BLaER1 (cell line): Measurements from ENCODE around the gene SLC27A2.

Source experiments
- H3K27ac ChIP-seq: shearing (Covaris generic); formaldehyde crosslinking; 2 replicates; pipeline ENCODE4 v1.8.1; 2022
- H3K27me3 ChIP-seq: shearing (Covaris generic); formaldehyde crosslinking; 2 replicates; pipeline ENCODE4 v1.8.1; 2022
- H3K36me3 ChIP-seq: shearing (Covaris generic); formaldehyde crosslinking; 2 replicates; pipeline ENCODE4 v1.8.1; 2022
- H3K4me1 ChIP-seq: shearing (Covaris generic); formaldehyde crosslinking; 2 replicates; pipeline ENCODE4 v1.8.1; 2022
- H3K4me2 ChIP-seq: shearing (Covaris generic); formaldehyde crosslinking; 2 replicates; pipeline ENCODE4 v1.8.1; 2022
- H3K4me3 ChIP-seq: shearing (Covaris generic); formaldehyde crosslinking; 2 replicates; pipeline ENCODE4 v1.8.1; 2022
- H3K9ac ChIP-seq: shearing (Covaris generic); formaldehyde crosslinking; 2 replicates; pipeline ENCODE4 v1.8.1; 2022
- H3K9me3 ChIP-seq: shearing (Covaris generic); formaldehyde crosslinking; 2 replicates; pipeline ENCODE4 v1.8.1; 2022
- H4K20me1 ChIP-seq: shearing (Covaris generic); formaldehyde crosslinking; 2 replicates; pipeline ENCODE4 v1.8.1; 2022
- Cebpa-rat ChIP-seq: shearing (Covaris generic); IDR thresholded peaks from 2 replicates; pipeline ENCODE4 v1.8.1; 2022

Gene SLC27A2

GRCh38 chr15:50189633-50190032, 7.6 kb downstream of the SLC27A2 start:
- H3K9ac ChIP-seq = peak overlapping the region; percentile 53; the same call in 1 of the 2 replicates
- H3K4me3 ChIP-seq = peak overlapping the region; percentile 27; the same call in 1 of the 2 replicates
- no peak for TF ChIP-seq Cebpa-rat
- H3K27ac ChIP-seq = peak overlapping the region; percentile 78
- peaks cover 84% of the 10 kb centered on the region for H3K4me1 ChIP-seq
- H3K4me2 ChIP-seq = peak overlapping the region; percentile 96
- H3K9me3 ChIP-seq = no peaks in the 10 kb centered on the region
- H4K20me1 ChIP-seq = no peaks in the 10 kb centered on the region
- peaks cover 36% of the 10 kb centered on the region for H3K36me3 ChIP-seq
- H3K27me3 ChIP-seq = no peaks in the 10 kb centered on the region

DNA sequence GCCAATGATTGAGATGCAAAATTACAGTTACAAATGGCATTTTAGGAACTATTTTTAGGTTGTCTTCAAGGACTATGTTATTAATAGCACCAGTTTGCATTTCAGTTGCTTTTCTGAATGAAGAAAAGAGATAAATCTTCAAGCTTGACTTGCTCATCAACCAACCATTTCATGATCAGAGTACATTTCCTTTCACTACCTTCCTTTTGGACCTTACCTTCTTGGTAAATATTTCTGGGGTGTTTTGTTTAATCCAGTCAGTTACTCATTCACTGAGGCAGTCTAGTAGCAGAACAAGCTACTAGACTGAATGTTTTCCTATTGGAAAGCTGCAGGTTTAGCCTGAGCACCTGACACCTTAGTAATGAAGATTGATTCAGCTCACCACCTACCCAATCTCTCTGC, 8.2 kb downstream of the SLC27A2 start:
- Histone ChIP-seq H3K4me2 (peak overlapping the region; percentile 96), H3K9ac (peak overlapping the region; percentile 53; the same call in 1 of the 2 replicates), H3K9me3 (no peaks in the 10 kb centered on the region), H3K27me3 (no peaks in the 10 kb centered on the region), H3K4me1 (peaks cover 78% of the 10 kb centered on the region), H4K20me1 (no peaks in the 10 kb centered on the region), H3K4me3 (peak overlapping the region; percentile 27; the same call in 1 of the 2 replicates), H3K27ac (peak overlapping the region; percentile 78), H3K36me3 (peaks cover 41% of the 10 kb centered on the region)
- no peak for TF ChIP-seq Cebpa-rat

- no peaks in the 10 kb centered on the region for H3K9me3 ChIP-seq
- H3K4me2 ChIP-seq = peak overlapping the region; percentile 96
- peak overlapping the region; percentile 53; the same call in 1 of the 2 replicates for H3K9ac ChIP-seq
- peak overlapping the region; percentile 27; the same call in 1 of the 2 replicates for H3K4me3 ChIP-seq
- H3K36me3 ChIP-seq = peaks cover 39% of the 10 kb centered on the region
- no peaks in the 10 kb centered on the region for H3K27me3 ChIP-seq
- peak overlapping the region; percentile 78 for H3K27ac ChIP-seq
- no peaks in the 10 kb centered on the region for H4K20me1 ChIP-seq
- H3K4me1 ChIP-seq = peaks cover 73% of the 10 kb centered on the region
- no peak for TF ChIP-seq Cebpa-rat
Observed at GRCh38 chr15:50190723-50191122, 8.7 kb downstream of the SLC27A2 start.

GRCh38 chr15:50192164-50192563, 10.2 kb downstream of the SLC27A2 start:
- no peak for TF ChIP-seq Cebpa-rat
- H3K27me3 ChIP-seq = no peaks in the 10 kb centered on the region

DNA sequence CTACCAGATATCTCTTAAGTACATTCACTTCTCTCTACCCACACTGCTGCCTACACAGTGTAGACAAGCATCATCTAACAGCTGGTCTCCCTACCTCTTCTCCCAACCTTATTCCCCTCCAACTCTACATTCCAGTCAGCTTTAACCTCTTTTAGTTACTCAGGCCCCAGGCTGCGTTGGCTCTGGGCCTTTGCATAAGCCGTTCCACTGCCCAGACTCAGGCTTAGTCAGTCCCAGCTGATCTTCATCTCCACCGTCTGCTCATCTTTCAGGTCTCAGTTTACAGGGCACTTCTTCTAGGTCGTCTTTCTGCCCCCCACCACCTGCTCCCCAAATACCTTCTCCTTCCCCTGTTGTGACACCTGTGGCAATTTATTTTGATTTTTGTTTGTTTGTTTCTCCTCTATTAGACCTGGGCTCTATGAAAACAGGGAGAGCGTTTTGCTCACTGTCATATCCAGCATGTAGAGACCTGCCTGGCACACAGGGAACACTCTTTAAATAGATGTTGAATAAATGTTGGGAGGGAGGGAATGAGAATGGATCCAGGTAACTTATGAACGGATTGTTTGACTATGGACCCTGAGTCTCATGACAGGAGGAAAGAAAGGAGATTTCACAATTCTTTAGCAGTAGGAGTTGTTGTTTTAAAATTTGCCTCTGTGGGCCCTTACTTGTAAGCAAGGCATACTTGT, 11.1 kb downstream of the SLC27A2 start:
- Histone ChIP-seq H3K4me2 (no peak overlapping the region), H3K36me3 (peaks cover 39% of the 10 kb centered on the region), H3K27ac (no peak overlapping the region), H3K4me1 (peaks cover 50% of the 10 kb centered on the region), H3K9ac (no peak overlapping the region), H4K20me1 (no peaks in the 10 kb centered on the region), H3K27me3 (no peaks in the 10 kb centered on the region), H3K9me3 (no peaks in the 10 kb centered on the region), H3K4me3 (no peak overlapping the region)
- no peak for TF ChIP-seq Cebpa-rat

More at GRCh38 chr15:50192164-50192563, 10.2 kb downstream of the SLC27A2 start:
- peaks cover 30% of the 10 kb centered on the region for H3K36me3 ChIP-seq
- H4K20me1 ChIP-seq = no peaks in the 10 kb centered on the region
- H3K9me3 ChIP-seq = no peaks in the 10 kb centered on the region
- no peak overlapping the region for H3K27ac ChIP-seq
- H3K9ac ChIP-seq = no peak overlapping the region
- peaks cover 59% of the 10 kb centered on the region for H3K4me1 ChIP-seq
- no peak overlapping the region for H3K4me3 ChIP-seq
- no peak overlapping the region for H3K4me2 ChIP-seq

- Histone ChIP-seq H3K27ac (no peak overlapping the region), H4K20me1 (no peaks in the 10 kb centered on the region), H3K9me3 (no peaks in the 10 kb centered on the region), H3K4me3 (no peak overlapping the region), H3K36me3 (peaks cover 91% of the 10 kb centered on the region), H3K27me3 (no peaks in the 10 kb centered on the region), H3K4me1 (no peaks in the 10 kb centered on the region), H3K9ac (no peak overlapping the region), H3K4me2 (no peak overlapping the region)
- no peak for TF ChIP-seq Cebpa-rat
Observed at GRCh38 chr15:50202003-50202402, 20.0 kb downstream of the SLC27A2 start.

GRCh38 chr15:50206020-50206419, 24.0 kb downstream of the SLC27A2 start:
- no peak overlapping the region for H3K27ac ChIP-seq
- H3K9ac ChIP-seq = no peak overlapping the region
- TF ChIP-seq Cebpa-rat = no peak
- H3K27me3 ChIP-seq = no peaks in the 10 kb centered on the region
- H3K36me3 ChIP-seq = peaks cover 93% of the 10 kb centered on the region
- H4K20me1 ChIP-seq = no peaks in the 10 kb centered on the region
- no peak overlapping the region for H3K4me2 ChIP-seq
- H3K9me3 ChIP-seq = peaks cover 22% of the 10 kb centered on the region
- 0 out of 2 replicates have a peak, but pooled peaks cover 7% of the 10 kb centered on the region for H3K4me1 ChIP-seq
- no peak overlapping the region for H3K4me3 ChIP-seq

GRCh38 chr15:50209809-50210208, 27.8 kb downstream of the SLC27A2 start:
- peaks cover 79% of the 10 kb centered on the region for H3K36me3 ChIP-seq
- H4K20me1 ChIP-seq = no peaks in the 10 kb centered on the region
- H3K27me3 ChIP-seq = no peaks in the 10 kb centered on the region
- H3K9me3 ChIP-seq = peaks cover 42% of the 10 kb centered on the region
- H3K9ac ChIP-seq = no peak overlapping the region
- 0 out of 2 replicates have a peak, but pooled peaks cover 7% of the 10 kb centered on the region for H3K4me1 ChIP-seq
- H3K4me2 ChIP-seq = no peak overlapping the region
- TF ChIP-seq Cebpa-rat = no peak
- no peak overlapping the region for H3K27ac ChIP-seq
- H3K4me3 ChIP-seq = no peak overlapping the region

DNA sequence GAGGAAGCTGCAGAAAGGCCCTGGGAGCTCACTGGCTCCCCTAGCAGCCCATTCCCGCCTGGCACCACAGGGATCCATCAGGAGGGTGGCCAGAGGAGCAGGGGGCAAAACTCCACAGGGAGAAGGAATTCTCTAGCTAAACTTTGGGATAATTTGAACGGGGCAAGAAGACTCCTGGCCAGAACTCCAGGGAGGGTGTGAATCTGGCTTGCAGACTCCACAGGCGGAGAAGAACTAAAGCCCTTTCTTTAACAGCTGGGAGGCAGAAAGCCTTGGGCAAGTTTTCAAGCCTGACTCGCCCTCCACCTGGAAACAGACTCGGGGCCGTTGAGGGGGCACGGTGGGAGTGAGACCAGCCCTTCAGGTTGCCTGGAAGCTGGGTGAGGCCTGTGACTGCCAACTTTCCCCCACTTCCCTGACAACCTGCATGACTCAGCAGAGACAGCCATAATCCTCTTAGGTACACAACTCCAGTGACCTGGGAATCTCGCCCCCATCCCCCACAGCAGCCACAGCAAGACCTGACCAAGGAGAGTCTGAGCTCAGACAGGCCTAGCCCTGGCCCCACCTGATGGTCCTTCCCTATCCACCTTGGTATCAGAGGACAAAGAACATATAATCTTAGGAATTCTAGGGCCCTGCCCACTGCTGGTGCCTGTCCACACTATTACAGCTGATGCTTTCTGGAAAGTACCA, 28.6 kb downstream of the SLC27A2 start:
- Histone ChIP-seq H3K27ac (no peak overlapping the region), H3K9me3 (peaks cover 42% of the 10 kb centered on the region), H3K4me2 (no peak overlapping the region), H3K4me3 (no peak overlapping the region), H3K4me1 (0 out of 2 replicates have a peak, but pooled peaks cover 7% of the 10 kb centered on the region), H3K9ac (no peak overlapping the region), H4K20me1 (no peaks in the 10 kb centered on the region), H3K36me3 (peaks cover 73% of the 10 kb centered on the region), H3K27me3 (no peaks in the 10 kb centered on the region)
- no peak for TF ChIP-seq Cebpa-rat

DNA sequence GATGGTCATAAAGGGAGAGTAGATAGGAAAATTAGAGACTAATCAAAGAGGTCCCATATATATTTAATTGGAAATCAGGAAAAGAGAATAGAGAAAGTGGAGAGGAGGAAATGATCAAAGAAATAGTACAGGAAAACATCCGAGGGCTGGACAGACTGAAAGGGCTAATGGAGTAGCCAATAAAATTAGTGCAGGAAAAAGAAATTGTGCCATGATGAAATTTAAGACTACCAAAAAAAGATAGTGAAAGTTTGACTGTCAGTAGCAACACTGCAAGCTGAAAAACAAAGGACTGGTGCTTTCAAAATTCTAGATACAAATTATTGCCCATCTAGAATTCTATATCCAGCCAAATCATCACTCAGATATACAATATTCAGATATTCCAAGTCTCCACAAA, 36.3 kb downstream of the SLC27A2 start:
- Histone ChIP-seq H3K9me3 (no peaks in the 10 kb centered on the region), H3K27ac (no peak overlapping the region), H3K4me2 (no peak overlapping the region), H3K9ac (no peak overlapping the region), H4K20me1 (no peaks in the 10 kb centered on the region), H3K36me3 (peaks cover 34% of the 10 kb centered on the region), H3K4me1 (peaks cover 11% of the 10 kb centered on the region), H3K4me3 (no peak overlapping the region), H3K27me3 (no peaks in the 10 kb centered on the region)
- no peak for TF ChIP-seq Cebpa-rat
